Effector memory CD8-positive, alpha-beta T cell (primary cell): ENCODE data around the gene TOP2A.
"Not testable (repeated sequence)": the region's sequence is repeated elsewhere in the genome, so short reads cannot be mapped to it uniquely, and the experiment has no call there.

Experiments used
- ATAC-seq: fragments of 150-1000 bp; cut with Tn5 transposase; replicated peaks from 2 replicates; pipeline ENCODE4 v1.10.0; 2021; ENCODE audit warnings: mild to moderate bottlenecking, moderate library complexity
- DNase-seq, 3 experiments: peaks; one replicate each; pipeline ENCODE4 v3.0.0; 2021
- H3K27ac Mint-ChIP-seq, 2 donors: one replicate each; pipeline ENCODE4 v1.8.0; 2022; ENCODE audit warnings: mild to moderate bottlenecking in 2 of 2, mixed read lengths in 2 of 2, moderate library complexity in 2 of 2
- H3K27me3 Mint-ChIP-seq, 2 donors: one replicate each; pipeline ENCODE4 v1.8.0; 2022; ENCODE audit warnings: mixed read lengths in 2 of 2
- H3K36me3 Mint-ChIP-seq: one replicate; pipeline ENCODE4 v1.8.0; 2022; ENCODE audit warnings: mild to moderate bottlenecking, moderate library complexity, mixed read lengths; ENCODE audit not compliant: insufficient read depth
- H3K4me1 Mint-ChIP-seq, 2 donors: one replicate each; pipeline ENCODE4 v1.8.0; 2022; ENCODE audit warnings: low read depth in 2 of 2, mixed read lengths in 2 of 2
- H3K4me3 Mint-ChIP-seq, 2 donors: one replicate each; pipeline ENCODE4 v1.8.0; 2022; ENCODE audit warnings: mild to moderate bottlenecking in 2 of 2, mixed read lengths in 2 of 2, moderate library complexity in 2 of 2
- H3K9me3 Mint-ChIP-seq, 2 donors: one replicate each; pipeline ENCODE4 v1.8.0; 2022; ENCODE audit warnings: mixed read lengths in 2 of 2

The TOP2A gene

DNA sequence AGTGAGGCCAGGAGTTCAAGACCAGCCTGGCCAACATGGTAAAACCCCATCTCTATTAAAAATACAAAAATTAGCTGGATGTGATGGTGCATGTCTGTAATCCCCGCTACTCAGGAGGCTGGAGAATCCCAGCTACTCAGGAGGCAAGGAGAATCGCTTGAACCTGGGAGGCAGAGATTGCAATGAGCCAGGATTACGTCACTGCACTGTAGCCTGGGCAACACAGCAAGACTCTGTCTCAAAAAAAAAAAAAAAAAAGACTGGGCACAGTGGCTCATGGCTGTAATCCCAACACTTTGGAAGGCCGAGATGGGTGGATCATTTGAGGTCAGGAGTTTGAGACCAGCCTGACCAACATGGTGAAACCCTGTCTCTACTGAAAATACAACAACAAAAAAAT lies 8.2 kb downstream of the TOP2A start:
- H3K27me3 Mint-ChIP-seq, H3K4me3 Mint-ChIP-seq, H3K36me3 Mint-ChIP-seq, H3K9me3 Mint-ChIP-seq, H3K4me1 Mint-ChIP-seq, ATAC-seq, DNase-seq: not testable (repeated sequence)
- H3K27ac Mint-ChIP-seq = peak overlapping the region in 1 of 2 donors; percentile 12

DNA sequence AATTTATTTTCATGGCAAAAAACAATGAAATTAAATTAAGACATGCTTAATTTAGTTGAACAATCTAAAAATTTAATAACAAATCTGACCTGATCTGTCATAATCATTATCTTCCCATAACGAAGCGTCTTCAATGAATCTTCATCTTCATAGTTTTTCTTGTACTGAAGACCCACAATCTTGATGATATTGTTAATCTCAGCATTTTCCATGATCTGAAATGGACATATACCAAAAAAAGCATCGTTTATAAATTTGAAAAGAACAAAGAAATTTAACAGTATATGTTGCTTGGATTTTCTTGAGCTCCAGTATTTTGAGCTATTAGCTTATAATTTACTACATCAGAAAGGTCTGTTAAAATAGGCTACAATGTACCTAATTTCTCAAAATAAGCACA lies 10.2 kb downstream of the TOP2A start:
- no peak overlapping the region for H3K27ac Mint-ChIP-seq
- no peaks in the 10 kb centered on the region for H3K9me3 Mint-ChIP-seq
- ATAC-seq (no peak), DNase-seq (no peak)
- H3K36me3 Mint-ChIP-seq = peaks cover 4% of the 10 kb centered on the region
- H3K4me3 Mint-ChIP-seq = no peak overlapping the region
- H3K4me1 Mint-ChIP-seq = peaks cover 2 to 4% of the 10 kb centered on the region in 2 donors
- no peaks in the 10 kb centered on the region for H3K27me3 Mint-ChIP-seq

DNA sequence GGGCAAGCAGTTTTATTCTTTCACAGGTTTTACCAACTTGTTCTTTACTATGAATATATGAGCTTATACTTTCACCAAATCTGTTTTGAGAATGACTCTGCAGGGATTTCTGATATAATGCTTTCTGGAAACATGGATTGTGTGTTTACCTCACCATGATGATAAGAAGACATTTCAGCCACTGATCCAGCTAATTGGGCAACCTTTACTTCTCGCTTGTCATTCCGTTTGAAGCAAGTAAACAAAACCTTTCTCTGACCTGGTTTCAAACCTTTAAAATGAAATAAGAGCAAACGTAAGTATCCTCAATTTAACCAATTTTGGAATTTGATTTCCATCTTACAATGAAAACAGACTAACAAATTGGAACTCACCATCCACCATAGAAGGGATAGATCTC lies 13.7 kb downstream of the TOP2A start:
- H3K27me3 Mint-ChIP-seq = no peaks in the 10 kb centered on the region
- peaks cover 4% of the 10 kb centered on the region for H3K36me3 Mint-ChIP-seq
- H3K27ac Mint-ChIP-seq = no peak overlapping the region
- H3K9me3 Mint-ChIP-seq = no peaks in the 10 kb centered on the region
- DNase-seq (no peak), ATAC-seq (no peak)
- H3K4me1 Mint-ChIP-seq = peaks cover 4% of the 10 kb centered on the region in 2 donors
- no peak overlapping the region for H3K4me3 Mint-ChIP-seq

DNA sequence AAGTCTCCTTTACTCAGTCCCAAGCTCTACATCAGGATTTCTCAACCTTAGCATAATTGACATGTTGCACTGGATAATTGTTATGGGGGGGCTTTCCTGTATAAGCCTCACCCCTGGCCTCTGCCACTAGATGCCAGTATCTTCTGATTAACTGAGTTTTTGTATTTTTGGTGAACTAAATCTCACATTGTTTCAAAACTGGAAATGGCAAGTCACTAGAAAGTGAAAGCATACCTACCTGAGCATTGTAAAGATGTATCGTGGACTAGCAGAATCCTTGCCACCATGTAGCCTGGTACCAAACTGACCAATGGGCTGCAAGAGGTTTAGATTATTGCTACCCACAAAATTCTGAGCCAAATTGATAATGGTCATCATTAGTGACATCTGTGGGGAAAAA lies 15.0 kb downstream of the TOP2A start:
- ATAC-seq = peak; percentile 52
- peak overlapping the region; percentile 2 to 36 for H3K27ac Mint-ChIP-seq
- H3K36me3 Mint-ChIP-seq = peaks cover 2% of the 10 kb centered on the region
- peak overlapping the region; percentile 53 to 66 for H3K4me3 Mint-ChIP-seq
- H3K9me3 Mint-ChIP-seq = no peaks in the 10 kb centered on the region
- DNase-seq = no peak
- no peaks in the 10 kb centered on the region for H3K27me3 Mint-ChIP-seq
- H3K4me1 Mint-ChIP-seq = peaks cover 4% of the 10 kb centered on the region in 2 donors

DNA sequence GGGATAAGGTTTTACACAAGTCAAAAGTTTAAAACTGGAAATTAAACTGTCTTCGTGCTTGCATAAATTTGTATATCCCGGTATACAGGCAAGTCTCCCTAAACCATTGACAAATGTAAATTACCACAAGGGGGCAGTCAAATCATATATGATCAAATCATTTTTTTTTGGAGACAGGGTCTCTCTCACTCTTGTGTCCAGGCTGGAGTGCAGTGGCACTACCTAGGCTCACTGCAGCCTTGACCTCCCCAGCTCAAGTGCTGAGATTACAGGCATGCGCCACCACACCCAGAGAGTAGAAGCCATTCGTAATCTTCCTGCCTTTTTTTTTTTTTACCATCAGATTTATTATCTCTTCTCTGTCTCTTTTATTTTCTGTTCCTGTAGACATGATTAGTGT lies 18.5 kb downstream of the TOP2A start:
- Mint-ChIP-seq H3K27ac (no peak overlapping the region), H3K4me3 (no peak overlapping the region), H3K36me3 (peaks cover 2% of the 10 kb centered on the region), H3K27me3 (no peaks in the 10 kb centered on the region), H3K9me3 (no peaks in the 10 kb centered on the region), H3K4me1 (peaks cover 4% of the 10 kb centered on the region in 2 donors)
- peak; percentile 59 for ATAC-seq
- DNase-seq = peak in 1 of 3 experiments; percentile 8

DNA sequence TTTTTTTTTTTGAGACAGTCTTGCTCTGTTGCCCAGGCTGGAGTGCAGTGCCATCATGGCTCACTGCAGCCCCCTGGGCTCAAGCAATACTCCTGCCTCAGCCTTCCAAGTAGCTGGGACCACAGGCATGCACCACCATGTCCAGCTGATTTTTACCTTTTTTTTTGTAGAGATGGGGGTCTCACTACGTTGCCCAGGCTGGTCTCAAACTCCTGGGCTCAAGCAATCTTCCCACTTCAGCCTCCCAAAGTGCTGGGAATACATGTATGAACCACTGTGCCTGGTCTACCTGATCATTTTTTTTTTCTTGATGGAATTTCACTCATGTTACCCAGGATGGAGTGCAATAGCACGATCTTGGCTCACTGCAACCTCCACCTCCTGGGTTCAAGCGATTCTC lies 31.1 kb downstream of the TOP2A start:
- not testable (repeated sequence) for H3K4me3 Mint-ChIP-seq, H3K4me1 Mint-ChIP-seq, DNase-seq, H3K36me3 Mint-ChIP-seq, ATAC-seq, H3K27me3 Mint-ChIP-seq, H3K27ac Mint-ChIP-seq, H3K9me3 Mint-ChIP-seq

DNA sequence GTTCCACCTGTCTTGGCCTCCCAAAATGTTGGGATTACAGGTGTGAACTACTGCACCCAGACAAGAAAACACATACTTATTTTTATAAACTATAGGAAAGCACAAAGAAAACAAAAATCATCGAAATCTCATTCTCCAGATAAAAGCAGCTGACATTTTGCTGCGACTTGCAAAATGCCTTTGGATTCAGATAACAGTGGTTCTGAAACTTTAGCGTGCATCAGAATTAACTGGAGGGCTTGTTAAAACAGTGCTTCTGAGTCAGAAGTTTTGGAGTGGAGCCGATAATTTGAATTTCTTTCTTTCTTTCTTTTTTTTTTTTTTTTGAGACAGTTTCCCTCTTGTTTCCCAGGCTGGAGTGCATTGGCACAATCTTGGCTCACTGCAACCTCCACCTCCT lies 35.4 kb downstream of the TOP2A start:
- ATAC-seq (no peak), DNase-seq (no peak)
- H3K27ac Mint-ChIP-seq = no peak overlapping the region
- H3K27me3 Mint-ChIP-seq = peaks cover 0 to 8% of the 10 kb centered on the region in 2 donors
- no peaks in the 10 kb centered on the region for H3K4me1 Mint-ChIP-seq
- H3K36me3 Mint-ChIP-seq = peaks cover 3% of the 10 kb centered on the region
- no peaks in the 10 kb centered on the region for H3K9me3 Mint-ChIP-seq
- no peak overlapping the region for H3K4me3 Mint-ChIP-seq

DNA sequence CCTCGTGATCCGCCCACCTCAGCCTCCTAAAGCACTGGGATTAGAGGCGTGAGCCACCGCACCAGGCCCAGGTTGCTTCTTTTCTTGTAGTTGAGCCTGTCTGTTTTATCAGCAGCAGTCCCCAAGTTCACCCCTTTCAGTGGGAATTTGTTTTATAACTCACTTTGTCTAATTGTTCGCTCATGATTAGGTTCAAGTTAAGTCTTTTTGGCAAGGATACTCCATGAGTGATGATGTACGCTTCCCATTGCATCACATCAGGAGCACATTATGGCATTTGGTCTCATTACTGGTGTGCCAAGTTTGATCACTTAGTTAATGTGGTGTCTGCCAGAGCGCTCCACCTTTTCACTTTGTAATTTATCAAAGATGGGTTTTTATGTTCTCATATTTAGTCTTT lies 38.7 kb downstream of the TOP2A start:
- Mint-ChIP-seq H3K9me3 (no peaks in the 10 kb centered on the region), H3K27ac (no peak overlapping the region), H3K36me3 (no peaks in the 10 kb centered on the region), H3K4me3 (no peak overlapping the region), H3K4me1 (peaks cover 0 to 2% of the 10 kb centered on the region in 2 donors), H3K27me3 (peaks cover 0 to 16% of the 10 kb centered on the region in 2 donors)
- DNase-seq = no peak
- no peak for ATAC-seq

DNA sequence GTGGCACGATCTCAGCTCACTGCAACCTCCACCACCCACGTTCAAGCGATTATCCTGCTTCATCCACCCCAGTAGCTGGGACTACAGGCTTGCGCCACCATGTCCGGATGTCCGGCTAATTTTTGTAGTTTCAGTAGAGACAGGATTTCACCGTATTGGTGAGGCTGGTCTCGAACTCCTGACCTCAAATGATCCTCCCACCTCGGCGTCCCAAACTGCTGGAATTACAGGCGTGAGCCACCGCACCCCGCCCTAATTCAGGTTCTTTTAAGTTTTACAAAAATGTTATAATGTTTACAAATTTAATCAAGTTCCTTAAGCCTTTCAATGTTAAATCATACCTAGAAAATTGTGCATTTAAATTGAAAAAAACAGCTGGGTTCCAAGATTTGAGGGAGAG lies 39.9 kb downstream of the TOP2A start:
- Mint-ChIP-seq H3K9me3 (no peaks in the 10 kb centered on the region), H3K4me3 (no peak overlapping the region), H3K4me1 (peaks cover 0 to 2% of the 10 kb centered on the region in 2 donors), H3K27ac (no peak overlapping the region), H3K27me3 (peaks cover 0 to 16% of the 10 kb centered on the region in 2 donors), H3K36me3 (no peaks in the 10 kb centered on the region)
- DNase-seq (no peak), ATAC-seq (no peak)

DNA sequence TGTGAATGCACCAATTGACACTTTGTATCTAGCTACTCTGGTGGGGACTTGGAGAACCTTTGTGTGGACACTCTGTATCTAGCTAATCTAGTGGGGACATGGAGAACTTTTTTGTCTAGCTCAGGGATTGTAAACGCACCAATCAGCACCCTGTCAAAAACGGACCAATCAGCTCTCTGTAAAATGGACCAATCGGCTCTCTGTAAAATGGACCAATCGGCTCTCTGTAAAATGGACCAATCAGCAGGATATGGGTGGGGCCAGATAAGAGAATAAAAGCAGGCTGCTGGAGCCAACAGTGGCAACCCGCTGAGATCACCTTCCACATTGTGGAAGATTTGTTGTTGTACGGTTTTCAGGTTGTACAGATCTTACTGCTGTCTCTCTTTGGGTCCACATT lies 41.2 kb downstream of the TOP2A start:
- not testable (repeated sequence) for H3K4me3 Mint-ChIP-seq, H3K27ac Mint-ChIP-seq, H3K4me1 Mint-ChIP-seq, DNase-seq, ATAC-seq, H3K9me3 Mint-ChIP-seq, H3K36me3 Mint-ChIP-seq
- H3K27me3 Mint-ChIP-seq = peaks cover 0 to 16% of the 10 kb centered on the region in 2 donors

DNA sequence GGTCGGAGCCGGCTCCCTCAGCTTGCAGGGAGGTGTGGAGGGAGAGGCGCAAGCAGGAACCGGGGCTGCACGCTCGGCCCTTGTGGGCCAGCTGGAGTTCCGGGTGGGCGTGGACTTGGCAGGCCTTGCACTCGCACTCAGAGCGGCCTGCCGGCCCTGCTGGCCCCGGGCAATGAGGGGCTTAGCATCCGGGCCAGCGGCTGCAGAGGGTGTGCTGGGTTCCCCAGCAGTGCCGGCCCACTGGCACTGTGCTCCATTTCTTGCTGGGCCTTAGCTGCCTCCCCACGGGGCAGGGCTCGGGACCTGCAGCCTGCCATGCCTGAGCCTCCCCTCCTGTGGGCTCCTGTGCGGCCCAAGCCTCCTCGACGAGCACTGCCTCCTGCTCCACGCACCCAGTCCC lies 41.9 kb downstream of the TOP2A start:
- ATAC-seq, H3K4me1 Mint-ChIP-seq, H3K27ac Mint-ChIP-seq, H3K4me3 Mint-ChIP-seq, DNase-seq, H3K36me3 Mint-ChIP-seq, H3K9me3 Mint-ChIP-seq: not testable (repeated sequence)
- peaks cover 0 to 16% of the 10 kb centered on the region in 2 donors for H3K27me3 Mint-ChIP-seq

DNA sequence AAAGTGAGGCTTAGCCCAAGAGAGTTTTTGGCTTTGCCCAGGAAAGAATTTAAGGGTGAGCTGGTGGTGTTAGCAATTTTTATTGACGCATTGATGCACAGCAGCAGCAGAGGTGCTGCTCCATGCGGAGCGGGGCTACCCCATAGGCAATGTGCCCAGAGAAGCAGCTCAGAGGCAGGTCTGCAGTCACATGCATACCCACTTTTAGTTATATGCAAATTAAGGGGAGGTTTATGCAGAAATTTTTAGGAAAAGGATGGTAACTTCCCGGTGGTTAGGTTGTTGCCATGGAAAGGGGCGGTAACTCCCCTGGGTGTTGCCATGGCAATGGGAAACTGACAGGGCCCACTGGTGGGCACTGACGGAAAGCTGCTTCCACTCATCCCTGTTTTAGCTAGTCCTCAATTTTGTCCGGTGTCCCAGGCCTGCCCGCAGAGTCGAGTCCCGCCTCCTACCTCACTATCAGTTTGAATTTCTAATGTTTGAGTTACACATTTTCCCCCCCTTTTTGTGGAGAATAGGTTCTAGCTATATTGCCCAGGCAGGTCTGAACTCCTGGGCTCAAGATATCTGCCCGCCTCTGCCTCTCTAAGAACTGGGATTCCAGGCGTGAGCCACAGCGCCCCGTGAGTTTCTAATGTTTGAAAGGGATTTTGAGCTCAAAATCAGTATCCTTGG lies 42.7 kb downstream of the TOP2A start:
- H3K9me3 Mint-ChIP-seq = no peaks in the 10 kb centered on the region
- peaks cover 7 to 8% of the 10 kb centered on the region in 2 donors for H3K4me1 Mint-ChIP-seq
- peak overlapping the region in 1 of 2 donors; percentile 76 for H3K27ac Mint-ChIP-seq
- DNase-seq (no peak), ATAC-seq (no peak)
- H3K36me3 Mint-ChIP-seq = peaks cover 5% of the 10 kb centered on the region
- H3K27me3 Mint-ChIP-seq = peaks cover 0 to 9% of the 10 kb centered on the region in 2 donors
- no peak overlapping the region for H3K4me3 Mint-ChIP-seq

DNA sequence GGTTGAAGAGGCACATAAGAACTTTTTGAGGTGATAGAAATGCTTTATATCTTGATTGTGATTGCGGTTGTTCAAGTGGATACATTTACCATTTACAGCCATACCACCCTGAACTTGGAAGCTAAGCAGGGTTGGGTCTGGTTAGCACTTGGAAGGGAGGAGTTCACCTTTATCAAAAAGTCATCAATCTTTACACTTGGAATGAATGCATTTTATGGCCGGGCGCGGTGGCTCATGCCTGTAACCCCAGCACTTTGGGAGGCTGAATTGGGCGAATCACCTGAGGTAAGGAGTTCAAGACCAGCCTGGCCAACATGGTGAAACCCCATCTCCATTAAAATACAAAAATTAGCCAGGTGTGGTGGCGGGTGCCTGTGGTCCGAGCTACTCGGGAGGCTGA lies 43.7 kb downstream of the TOP2A start:
- no peak overlapping the region for H3K4me3 Mint-ChIP-seq
- peaks cover 5% of the 10 kb centered on the region for H3K36me3 Mint-ChIP-seq
- DNase-seq (no peak), ATAC-seq (no peak)
- no peaks in the 10 kb centered on the region for H3K9me3 Mint-ChIP-seq
- no peak overlapping the region for H3K27ac Mint-ChIP-seq
- H3K27me3 Mint-ChIP-seq = peaks cover 0 to 8% of the 10 kb centered on the region in 2 donors
- peaks cover 7 to 8% of the 10 kb centered on the region in 2 donors for H3K4me1 Mint-ChIP-seq

DNA sequence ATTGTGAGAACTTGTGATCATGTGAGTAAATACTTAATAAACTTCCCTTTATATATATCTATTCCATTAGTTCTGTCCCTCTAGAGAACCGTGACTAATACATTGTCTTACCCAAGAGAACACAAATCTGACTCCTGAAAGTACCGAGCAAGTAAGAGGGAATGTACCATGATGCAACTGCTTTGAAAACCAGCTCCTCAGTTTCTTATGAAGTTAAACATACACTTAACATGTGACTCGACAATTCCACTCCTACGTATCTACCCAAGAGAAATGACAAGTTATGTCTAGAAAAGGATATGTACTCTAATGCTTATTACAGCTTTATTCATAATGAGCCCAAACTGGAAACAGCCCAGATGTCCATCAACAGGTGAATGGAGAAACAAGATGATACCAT lies 44.4 kb downstream of the TOP2A start:
- ATAC-seq (no peak), DNase-seq (no peak)
- no peaks in the 10 kb centered on the region for H3K9me3 Mint-ChIP-seq
- H3K27ac Mint-ChIP-seq = peak overlapping the region in 1 of 2 donors; percentile 20
- peaks cover 5% of the 10 kb centered on the region for H3K36me3 Mint-ChIP-seq
- peaks cover 0 to 8% of the 10 kb centered on the region in 2 donors for H3K27me3 Mint-ChIP-seq
- no peak overlapping the region for H3K4me3 Mint-ChIP-seq
- peaks cover 7 to 8% of the 10 kb centered on the region in 2 donors for H3K4me1 Mint-ChIP-seq
